UCSD-AML1 (cell line): Measurements from ENCODE around the gene CINP.
"Not testable (repeated sequence)": the region's sequence is repeated elsewhere in the genome, so short reads cannot be mapped to it uniquely, and the experiment has no call there.

Experiments
- DNase-seq: peaks from one replicate; lab custom pipeline; 2025; ENCODE audit not compliant: unreplicated experiment; lab: John Stamatoyannopoulos, UW

CINP gene

DNA sequence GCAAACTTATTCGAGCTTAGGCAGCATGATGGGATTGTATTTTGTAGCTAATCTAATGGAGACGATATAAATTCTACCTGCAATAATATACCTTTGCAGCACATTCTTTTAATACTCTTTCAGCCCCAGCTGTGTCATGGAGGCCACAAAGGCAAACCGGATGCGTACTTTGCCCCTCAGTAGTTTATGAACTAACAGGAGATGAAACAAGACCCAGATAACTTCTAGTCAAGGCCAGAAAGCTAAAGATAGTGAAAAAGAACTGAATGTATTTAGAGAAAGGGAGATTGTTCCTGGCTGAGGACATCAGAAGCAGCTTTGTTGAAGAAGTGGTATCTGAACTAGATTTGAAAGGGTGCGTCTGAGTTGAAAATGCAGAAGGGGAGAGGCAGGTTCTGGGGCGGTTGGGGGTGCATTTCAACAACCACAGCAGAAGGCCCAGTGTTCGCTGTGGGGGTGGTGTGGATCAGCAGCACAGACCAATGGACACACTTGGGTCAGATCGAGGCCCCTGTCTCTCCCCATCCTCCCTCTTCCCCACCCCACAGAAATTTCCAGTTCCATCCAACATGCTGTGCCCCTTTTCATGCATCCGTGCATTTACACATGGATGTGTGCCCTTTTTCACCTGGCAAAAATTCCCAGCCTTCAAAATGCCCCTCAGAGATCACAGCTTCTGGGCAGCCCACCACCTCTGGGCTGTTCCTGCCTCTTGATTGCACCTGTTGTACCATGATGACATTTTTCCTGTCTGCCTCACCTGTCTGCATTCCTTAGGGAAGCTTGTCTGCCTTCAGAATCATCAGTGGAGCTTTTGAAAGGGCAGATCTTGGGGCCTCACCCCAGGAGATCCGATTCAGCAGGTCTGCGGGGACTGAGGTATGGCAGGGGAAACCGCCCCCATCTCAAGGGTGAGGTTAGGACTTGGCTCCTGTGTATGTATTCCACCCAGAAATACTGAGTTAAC is 41.0 kb downstream of the CINP start:
- DNase-seq: no peak

DNA sequence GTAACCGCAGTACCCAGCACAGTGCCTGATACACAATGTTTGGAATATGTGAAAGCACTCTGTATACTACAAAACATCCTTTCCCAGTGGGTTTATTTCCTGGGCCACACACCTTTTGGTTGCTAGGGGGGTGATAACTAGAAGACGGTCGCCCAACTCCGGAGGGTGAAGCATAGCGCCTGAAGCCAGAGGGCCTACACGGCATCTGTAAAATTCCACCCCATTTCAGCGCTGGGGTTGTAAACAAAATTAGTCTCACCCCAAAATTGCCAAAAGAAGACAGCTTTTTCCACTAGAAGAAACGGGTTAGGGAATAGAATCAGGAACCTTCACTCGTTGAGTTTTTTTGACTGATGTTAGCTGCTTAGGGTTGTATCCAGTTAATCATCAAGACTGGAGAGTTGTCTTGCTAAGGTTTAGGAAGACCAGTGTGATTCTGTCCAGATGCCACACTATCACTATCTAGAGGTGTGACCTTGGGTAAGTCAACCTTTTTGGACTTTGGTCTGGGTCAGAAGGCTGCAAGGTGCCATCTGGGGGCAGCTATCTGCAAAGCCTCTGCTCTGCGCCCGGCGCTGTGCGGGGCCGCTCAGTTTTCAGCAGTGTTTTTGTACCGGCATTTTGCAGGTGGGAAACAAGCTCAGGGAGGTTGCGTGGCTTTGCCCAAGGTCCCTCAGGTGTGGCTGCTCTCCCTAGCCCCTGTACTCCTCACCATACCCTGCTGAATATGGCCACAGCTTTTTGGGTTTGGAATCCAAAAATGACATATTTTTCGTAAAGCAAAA is 41.8 kb downstream of the CINP start:
- DNase-seq: no peak

DNA sequence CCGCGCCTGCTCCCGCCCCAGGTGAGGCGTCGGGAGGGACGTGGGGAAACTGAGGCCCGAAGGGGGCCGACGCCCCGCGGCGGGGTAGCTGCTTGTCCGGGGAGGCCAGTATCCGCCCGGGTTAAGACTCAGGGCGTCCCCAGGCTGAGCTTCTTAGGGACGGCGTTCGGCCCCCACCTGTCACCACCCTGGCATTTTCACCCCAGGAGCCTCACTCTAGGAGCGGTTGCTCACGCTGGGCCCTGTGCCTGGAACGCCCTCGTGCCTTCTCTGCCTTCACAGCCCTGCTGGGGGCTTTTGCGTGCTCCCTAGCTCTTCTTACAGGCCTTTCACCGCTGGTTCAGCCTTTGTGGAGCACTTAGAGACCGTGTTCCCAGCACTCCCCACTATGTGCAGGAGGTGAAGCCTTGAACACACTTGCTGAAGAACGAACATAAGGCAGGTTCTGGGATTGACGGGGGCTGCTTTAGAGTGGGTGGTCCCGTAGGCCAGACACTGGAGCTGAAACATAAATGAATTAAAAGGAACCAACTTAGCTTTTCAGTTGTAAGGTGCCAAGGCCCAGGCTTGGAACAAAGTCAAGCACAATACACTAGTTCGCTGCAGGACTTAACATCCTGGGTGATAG is 42.5 kb downstream of the CINP start:
- peak; percentile 43 for DNase-seq

DNA sequence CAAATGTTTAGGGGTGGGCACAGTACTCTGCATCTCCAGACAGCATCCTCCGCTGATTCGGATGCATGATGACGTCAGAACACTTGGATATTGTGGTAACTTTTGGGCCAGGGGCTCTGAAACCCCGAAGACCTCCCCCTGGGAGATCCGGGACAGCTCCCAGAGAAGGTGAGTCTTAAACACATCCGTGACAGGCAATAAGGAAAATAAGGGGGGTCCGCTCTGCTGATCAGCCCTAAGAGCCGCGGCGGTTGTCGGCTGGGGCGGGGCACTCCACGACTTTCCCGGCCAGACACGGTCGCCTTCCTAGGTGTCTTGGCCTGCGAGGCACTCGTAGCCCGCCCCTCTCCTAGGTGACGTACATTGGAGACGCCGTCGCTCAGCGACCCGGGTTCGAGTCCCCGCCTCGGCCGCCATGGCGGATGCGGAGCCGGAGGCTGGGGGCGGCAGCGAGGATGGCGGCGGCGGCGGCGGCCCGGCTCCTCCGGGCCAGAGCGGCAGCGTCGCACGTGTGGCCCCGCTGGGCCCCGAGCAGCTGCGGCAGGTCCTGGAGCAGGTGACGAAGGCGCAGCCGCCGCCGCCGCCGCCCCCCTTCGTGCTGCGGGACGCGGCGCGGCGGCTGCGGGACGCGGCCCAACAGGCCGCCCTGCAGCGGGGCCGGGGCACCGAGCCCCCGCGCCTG is 43.2 kb downstream of the CINP start, which contains the start of gene ZNF839:
ZNF839 (plus strand) TSS at position 396 of the 682 bp plus-strand sequence; CDS start at position 416, 20 bp downstream.
- DNase-seq: peak; percentile 89

DNA sequence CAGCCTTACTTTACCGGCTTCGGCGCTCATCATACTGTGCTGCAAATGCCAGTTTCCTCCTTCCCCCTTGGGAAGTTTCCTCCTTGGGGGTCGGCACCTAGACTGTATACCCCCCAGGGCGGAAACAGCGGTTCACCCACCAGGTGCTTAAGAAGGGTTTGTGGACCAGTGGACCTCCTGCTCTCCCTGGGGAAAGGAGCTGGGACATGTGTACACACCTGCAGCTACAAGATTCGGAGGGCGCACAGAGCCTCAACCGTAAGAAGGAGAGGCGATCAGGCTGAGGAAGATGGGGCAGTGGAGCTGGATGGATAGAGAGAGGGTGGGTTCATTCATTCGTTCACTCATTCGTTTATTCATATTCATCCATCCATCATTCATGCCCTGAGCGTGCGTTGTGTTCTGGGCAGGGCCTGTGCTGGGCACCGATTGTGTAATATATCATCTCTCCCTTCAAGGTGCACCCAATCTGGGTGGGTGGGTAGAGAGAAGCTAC is 43.9 kb downstream of the CINP start:
- no peak for DNase-seq

DNA sequence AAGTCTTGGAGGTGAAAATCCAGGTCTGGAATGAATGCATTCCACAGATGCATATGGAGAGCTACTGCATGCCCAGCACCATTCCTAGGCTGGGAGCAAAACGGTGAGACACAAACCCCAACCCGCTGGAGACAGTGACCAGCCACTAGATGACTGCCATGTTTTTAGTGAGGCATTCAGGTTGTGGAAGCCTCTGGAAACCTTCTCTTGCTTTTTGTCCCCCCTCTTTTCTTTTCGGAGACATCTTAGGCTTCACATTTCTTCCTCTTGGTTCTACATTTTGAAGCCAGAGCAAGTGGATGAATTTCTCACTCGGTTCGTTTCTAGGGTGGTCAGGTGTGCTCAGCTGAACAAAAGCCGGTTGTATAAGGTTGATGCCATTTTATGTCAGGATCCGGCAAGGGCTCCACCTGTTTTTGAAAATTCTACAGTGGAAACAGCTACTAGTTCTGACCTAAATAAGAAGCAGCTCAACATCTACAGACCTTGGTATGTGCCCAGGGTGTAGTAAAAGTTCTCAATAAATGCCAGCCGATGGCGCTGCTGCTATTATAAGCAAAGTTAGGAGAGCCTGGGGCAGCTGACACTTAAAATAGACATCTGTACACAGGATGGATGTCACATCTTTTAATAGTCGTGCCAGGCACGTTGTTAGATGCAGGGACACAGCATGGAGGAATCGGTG is 45.0 kb downstream of the CINP start:
- peak; percentile 44 for DNase-seq

DNA sequence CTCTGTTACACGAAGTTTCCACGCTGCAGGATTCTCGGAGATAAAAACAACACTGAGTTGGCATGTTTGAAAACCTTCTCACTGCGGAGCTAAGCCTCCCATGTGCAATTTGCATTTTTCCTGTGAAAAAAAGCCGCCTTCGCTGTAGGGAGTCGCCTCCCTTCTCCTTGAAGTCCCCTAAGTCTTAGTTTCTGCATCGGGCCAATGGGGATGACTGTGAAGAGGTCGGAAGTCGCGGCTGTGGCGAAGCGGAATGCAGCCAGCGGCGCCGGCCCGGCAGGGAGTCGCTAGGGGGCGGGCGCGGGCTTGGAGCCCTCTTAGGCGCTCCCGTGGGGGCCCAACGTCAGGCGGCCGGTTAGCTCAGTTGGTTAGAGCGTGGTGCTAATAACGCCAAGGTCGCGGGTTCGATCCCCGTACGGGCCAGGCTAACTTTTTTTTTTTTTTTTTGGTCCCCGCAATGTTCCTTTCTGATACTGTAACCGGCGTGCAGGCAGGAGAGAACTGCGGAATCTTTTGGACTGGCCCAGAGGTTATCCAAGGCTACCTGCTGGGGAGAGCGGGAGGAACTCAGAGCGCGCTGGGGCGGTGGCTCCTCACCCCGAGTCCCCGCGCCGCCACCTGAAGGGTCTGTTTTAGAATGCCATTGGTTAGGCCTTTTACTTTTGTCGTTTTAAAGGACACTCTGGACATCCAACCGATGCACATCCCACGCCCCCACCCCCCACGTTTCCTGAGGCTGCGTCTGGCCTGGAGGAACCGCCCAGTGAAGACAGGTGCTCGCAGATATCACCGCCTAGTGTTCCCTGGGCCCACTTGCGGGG is 45.7 kb downstream of the CINP start:
- peak; percentile 94 for DNase-seq

DNA sequence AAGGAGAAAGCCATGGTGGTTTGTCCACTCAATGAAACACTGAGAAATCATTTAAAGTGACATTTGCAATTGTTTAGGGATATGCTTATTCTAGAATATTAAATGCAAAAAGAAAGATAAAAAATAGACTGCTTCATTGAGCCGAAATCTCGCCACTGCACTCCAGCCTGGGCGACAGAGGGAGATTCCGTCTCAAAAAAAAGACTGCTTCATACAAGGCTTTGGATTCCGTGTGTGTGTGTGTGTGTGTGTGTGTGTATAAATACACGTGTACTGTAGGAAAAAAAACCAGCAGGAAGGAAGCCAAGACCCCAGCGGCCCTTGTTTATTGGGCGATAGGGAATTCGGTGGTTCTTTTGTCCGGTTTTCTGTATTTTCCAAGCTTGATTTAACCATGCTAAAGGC is 46.4 kb downstream of the CINP start:
- no peak for DNase-seq

DNA sequence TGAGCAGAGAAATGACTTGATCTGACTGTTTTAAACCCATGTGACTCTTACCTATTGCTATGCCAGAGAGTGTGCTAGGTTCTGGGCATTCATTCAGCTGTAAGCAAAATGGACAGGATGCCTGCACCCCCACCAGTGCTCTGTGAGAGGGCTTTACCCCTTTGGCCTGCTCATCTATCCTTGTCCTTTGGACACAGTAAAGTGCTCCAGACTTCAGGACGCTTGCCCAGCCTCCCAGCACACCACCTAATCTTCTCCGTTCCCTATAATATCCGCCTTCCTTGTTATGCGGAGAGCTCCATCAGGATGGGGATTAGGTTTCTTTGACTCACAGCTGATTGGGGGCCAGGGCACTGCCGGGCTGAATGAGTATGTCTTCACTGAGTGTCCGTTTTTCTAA is 47.6 kb downstream of the CINP start:
- DNase-seq: no peak

DNA sequence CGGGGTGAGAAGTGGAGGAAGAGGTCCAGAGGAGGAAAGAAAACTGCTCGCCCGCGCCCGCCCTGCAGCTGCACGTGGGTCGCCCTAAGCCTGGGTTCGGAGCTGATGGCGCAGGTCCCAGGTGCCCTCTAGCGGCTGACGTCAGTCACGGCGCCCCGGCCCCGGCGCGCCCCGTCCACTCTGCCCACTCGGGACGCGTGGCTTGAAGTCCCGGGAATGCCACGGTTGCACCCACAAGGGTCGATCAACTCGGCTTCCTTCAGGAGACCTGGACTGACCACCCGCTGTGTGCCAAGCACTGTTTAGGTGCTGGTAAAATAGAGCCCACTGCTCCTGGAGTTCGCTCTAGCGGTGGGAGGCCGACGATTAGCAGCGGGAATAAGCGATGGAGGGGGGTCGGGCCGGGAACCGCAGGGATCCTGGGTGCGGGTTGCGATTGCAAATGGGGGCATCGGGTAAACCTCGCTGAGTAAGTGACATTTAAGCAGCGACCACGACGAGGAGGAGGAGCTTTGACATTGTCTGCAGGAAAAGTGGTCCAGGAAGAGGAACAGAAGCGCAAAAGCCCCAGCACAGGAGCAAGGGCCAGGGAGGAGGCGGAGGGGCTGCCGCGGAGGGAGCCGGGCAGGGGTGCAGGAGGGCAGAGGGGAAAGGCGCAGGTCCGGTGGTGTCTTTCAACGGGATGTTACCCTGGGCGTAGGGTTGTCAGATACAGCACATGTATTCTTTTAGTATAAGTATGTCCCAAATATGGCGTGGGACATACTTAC is 48.3 kb downstream of the CINP start:
- DNase-seq: peak; percentile 80

DNA sequence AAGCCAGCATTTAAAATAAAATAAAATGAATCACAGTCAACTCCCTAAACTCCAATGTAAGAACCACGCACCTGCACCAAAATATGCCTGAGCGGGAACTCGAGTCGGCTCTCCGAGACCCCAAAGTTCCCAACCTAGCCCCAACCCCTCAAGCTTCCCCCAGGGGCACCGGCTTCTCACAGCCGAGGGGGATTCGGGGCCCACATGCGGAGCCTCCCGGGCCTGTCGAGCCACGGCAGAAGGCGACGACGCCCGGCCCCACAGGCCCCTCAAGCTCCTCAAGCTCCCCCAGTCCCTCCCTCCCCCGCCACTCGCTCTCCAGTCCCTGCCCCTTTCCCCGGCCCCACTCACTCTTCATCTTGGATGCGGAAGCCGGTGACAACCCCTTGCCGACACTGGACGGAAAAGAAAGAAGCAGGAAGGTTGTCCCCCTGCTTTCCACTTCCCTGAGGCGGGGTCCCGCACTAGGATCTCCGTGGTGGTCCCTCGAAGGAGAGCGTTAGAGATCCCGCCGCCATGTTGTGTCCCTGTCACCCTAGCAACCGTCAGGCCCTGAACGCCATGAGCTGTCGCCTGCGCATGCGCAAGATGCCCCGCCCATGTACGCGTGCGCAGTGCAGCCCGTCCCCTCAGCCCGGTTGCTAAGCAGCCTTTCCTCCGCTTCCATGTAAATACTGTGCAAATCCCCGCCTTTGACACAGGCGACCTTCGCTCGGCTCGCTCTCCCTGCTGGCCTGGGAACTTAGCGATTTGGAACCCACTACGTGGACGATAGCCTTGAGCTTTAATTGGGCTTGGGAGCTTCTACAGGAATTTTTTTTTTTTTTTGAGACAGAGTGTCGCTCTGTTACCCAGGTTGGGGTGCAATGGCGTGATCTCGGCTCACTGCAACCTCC is 57.8 kb downstream of the CINP start, which contains the start of gene MOK:
MOK (minus strand) TSS at position 554 of the 896 bp plus-strand sequence; CDS start at position 358, 196 bp downstream.
- peak; percentile 98 for DNase-seq

DNA sequence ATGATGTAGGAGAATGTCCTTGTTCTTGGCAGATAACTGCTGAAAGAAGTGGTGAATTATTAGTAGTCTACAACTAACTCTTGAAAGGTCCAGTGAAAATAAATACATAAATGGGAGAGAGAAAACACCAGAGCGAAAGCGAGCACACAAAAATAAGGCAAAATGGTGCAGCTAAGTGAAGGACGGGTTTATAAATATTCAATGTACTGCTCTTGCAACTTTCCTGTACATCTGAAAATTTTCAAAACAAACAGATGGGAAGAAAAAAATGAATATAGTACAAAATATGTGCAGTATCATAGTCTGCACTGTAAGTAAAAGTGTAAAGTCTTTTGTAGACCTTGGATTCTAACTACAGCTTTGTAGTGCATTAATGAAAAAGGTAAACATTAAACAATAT is 59.0 kb downstream of the CINP start:
- no peak for DNase-seq

DNA sequence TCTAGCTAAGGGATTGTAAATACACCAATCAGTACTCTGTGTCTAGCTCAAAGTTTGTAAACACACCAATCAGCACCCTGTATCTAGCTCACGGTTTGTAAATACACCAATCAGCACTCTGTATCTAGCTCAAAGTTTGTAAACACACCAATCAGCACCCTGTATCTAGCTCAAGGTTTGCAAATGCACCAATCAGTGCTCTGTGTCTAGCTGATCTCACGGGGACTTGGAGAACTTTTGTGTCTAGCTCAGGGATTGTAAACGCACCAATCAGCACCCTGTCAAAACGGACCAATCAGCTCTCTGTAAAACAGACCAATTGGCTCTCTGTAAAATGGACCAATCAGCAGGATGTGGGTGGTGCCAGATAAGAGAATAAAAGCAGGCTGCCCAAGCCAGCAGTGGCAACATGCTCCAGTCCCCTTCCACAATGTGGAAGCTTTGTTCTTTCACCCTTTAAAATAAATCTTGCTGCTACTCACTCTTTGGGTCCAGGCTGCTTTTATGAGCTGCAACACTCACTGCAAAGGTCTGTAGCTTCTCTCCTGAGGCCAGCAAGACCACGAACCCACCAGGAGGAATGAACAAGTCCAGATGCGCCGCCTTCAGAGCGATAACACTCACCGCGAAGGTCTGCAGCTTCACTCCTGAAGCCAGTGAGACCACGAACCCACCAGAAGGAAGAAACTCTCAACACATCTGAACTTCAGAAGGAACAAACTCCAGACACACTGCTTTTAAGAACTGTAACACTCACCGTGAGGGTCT is 64.2 kb downstream of the CINP start:
- DNase-seq: not testable (repeated sequence)
